Stimulated activated CD8-positive, alpha-beta memory T cell treated with anti-CD3 and anti-CD28 coated beads, Interleukin-7, amount 100 ng/mL, for 24 hours (primary cell): ENCODE data around the gene XKR7.

Experiments
- DNase-seq: peaks from one replicate; pipeline ENCODE4 v3.0.0-alpha.2; 2020; ENCODE audit warnings: low read depth

The XKR7 gene

GRCh38 chr20:31945319-31945718 is 22.6 kb upstream of the XKR7 start:
- DNase-seq = no peak

- no peak for DNase-seq
Observed at GRCh38 chr20:31945785-31946184, 22.2 kb upstream of the XKR7 start.

GRCh38 chr20:31948008-31948407 is 19.9 kb upstream of the XKR7 start:
- no peak for DNase-seq

- DNase-seq = no peak
Observed at GRCh38 chr20:31949877-31950646, 17.9 kb upstream of the XKR7 start.

- DNase-seq = no peak
Observed at GRCh38 chr20:31951203-31951529, 16.8 kb upstream of the XKR7 start.

- DNase-seq = peak; percentile 94
Observed at GRCh38 chr20:31951530-31952453, 16.2 kb upstream of the XKR7 start, which contains the start of gene PDRG1. Gene PDRG1, minus strand, starts transcription at chr20:31952046. Its CDS starts 85 bp downstream, at chr20:31951961.

GRCh38 chr20:31953556-31954148 is 14.3 kb upstream of the XKR7 start:
- DNase-seq = no peak

GRCh38 chr20:31954500-31954899 is 13.5 kb upstream of the XKR7 start:
- DNase-seq = no peak

GRCh38 chr20:31956556-31957526 is 11.1 kb upstream of the XKR7 start:
- DNase-seq = no peak

GRCh38 chr20:31962761-31963160 is 5.2 kb upstream of the XKR7 start:
- DNase-seq = no peak

- no peak for DNase-seq
Observed at GRCh38 chr20:31963889-31964288, 4.1 kb upstream of the XKR7 start.

GRCh38 chr20:31966991-31967655 is 828 bp upstream of the XKR7 start:
- DNase-seq = no peak

GRCh38 chr20:31968291-31969126 is 558 bp downstream of the XKR7 start:
- peak; percentile 66 for DNase-seq

- DNase-seq = no peak
Observed at GRCh38 chr20:31969991-31970390, 2.0 kb downstream of the XKR7 start.

GRCh38 chr20:31972471-31973021 is 4.6 kb downstream of the XKR7 start:
- DNase-seq = no peak

GRCh38 chr20:31974296-31974695 is 6.3 kb downstream of the XKR7 start:
- no peak for DNase-seq

- no peak for DNase-seq
Observed at GRCh38 chr20:31974951-31975487, 7.1 kb downstream of the XKR7 start.

- DNase-seq = no peak
Observed at GRCh38 chr20:31975874-31976273, 7.9 kb downstream of the XKR7 start.

- no peak for DNase-seq
Observed at GRCh38 chr20:31977080-31977479, 9.1 kb downstream of the XKR7 start.
